Kidney epithelial cell (primary cell): ENCODE measurements around the gene SGTB. TPM values are rescaled to one million over a fixed set of nuclear protein-coding genes. Genes with fewer than 3 reads are reported as not detected.
A peak's percentile ranks its signal among the peaks of the same experiment; 100 is the strongest.

Source experiments
- DNase-seq: peaks from one replicate; pipeline ENCODE4 v3.0.0-alpha.2; 2010; ENCODE audit warnings: low read depth
- H3K27me3 ChIP-seq: 2 replicates; pipeline ENCODE4 v1.6.0; 2011; ENCODE audit warnings: low read length; ENCODE audit not compliant: control insufficient read depth, insufficient read depth
- H3K36me3 ChIP-seq: 2 replicates; pipeline ENCODE4 v1.5.1; 2011; ENCODE audit warnings: low read length; ENCODE audit not compliant: control insufficient read depth, insufficient read depth
- H3K4me3 ChIP-seq: 2 replicates; pipeline ENCODE4 v1.5.1; 2011; ENCODE audit warnings: low read depth, mild to moderate bottlenecking, control low read depth, low read length
- CTCF ChIP-seq: IDR thresholded peaks from 2 replicates; pipeline ENCODE4 v1.5.1; 2011; ENCODE audit warnings: mild to moderate bottlenecking, moderate library complexity, low read length, control low read depth, inconsistent platforms; ENCODE audit not compliant: insufficient read depth, poor library complexity, severe bottlenecking
- total RNA-seq: library from RNA; depleted of rRNA; stranded (reverse); fragments of >200 nt; gene quantifications from 2 replicates; pipeline ENCODE4 v1.2.3, GENCODE V29; 2015

SGTB gene
- total RNA-seq, 1 donor from 2014 or later, result 12.4 TPM

DNA sequence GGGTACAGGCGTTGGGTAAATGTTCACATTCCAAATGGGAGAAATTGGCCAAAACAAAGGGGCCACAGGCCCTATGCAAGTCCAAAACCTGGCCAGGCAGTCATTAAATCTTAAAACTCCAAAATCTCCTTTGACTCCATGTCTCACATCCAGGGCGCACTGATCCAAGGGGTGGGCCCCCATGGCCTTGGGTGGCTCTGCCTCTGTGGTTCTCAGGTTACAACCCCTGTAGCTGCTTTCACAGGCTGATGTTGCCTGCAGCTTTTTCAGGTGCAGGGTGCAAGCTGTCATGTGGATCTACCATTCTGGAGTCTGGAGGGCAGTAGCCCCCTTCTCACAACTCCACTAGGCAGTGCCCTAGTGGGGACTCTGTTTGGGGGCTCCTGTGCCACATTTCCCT lies 44.9 kb upstream of the SGTB start:
- Histone ChIP-seq H3K4me3 (no peak overlapping the region), H3K36me3 (no peaks in the 10 kb centered on the region), H3K27me3 (no peaks in the 10 kb centered on the region)
- TF ChIP-seq CTCF, result no peak
- DNase-seq, result no peak

- no peak for DNase-seq
- Histone ChIP-seq H3K27me3 (no peaks in the 10 kb centered on the region), H3K36me3 (no peaks in the 10 kb centered on the region), H3K4me3 (no peak overlapping the region)
- TF ChIP-seq CTCF, result no peak
Observed at GRCh38 chr5:65766175-65766574, 44.3 kb upstream of the SGTB start.

GRCh38 chr5:65765582-65765981 lies 43.7 kb upstream of the SGTB start:
- TF ChIP-seq CTCF, result no peak
- Histone ChIP-seq H3K4me3 (no peak overlapping the region), H3K27me3 (no peaks in the 10 kb centered on the region), H3K36me3 (no peaks in the 10 kb centered on the region)
- DNase-seq, result no peak

- H3K36me3 ChIP-seq, result no peaks in the 10 kb centered on the region
- no peak for TF ChIP-seq CTCF
- H3K27me3 ChIP-seq, result no peaks in the 10 kb centered on the region
- no peak for DNase-seq
- no peak overlapping the region for H3K4me3 ChIP-seq
Observed at GRCh38 chr5:65762234-65762633, 40.3 kb upstream of the SGTB start.

- DNase-seq, result no peak
- H3K27me3 ChIP-seq, result no peaks in the 10 kb centered on the region
- no peak overlapping the region for H3K4me3 ChIP-seq
- TF ChIP-seq CTCF, result peak; percentile 5
- H3K36me3 ChIP-seq, result no peaks in the 10 kb centered on the region
Observed at GRCh38 chr5:65760504-65761275, 38.8 kb upstream of the SGTB start.
